ENCODE results near the gene GALNT10.

DNA sequence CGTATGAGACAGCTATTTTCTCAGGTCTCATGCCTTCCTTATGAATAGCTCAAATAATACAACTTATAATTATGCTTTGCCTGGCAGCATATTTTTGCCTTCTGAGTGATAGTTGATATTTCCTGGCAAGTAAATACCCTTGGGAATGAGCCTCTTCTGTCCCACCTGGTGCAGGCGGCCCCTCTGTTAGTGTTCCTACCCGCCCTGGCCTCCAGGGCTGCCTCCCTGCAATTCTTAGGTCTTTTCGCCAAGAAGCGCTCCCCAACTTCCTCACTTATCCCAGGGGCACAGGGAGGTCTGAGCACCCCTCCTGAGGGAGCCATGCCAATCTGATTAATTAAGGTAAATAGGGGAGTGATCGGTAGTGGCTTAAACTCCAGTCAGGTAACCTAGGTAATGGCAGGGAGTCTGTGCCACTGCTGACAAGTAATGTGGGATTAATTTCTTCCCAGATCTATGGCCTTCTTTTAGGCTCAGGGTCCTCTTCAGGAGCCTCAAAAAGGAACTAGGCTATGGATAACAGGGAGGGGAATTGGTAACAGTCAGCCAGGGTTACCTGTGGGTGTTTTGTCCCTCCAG lies 81.5 kb downstream of the GALNT10 start:
- TF ChIP-seq, protein P1, sequence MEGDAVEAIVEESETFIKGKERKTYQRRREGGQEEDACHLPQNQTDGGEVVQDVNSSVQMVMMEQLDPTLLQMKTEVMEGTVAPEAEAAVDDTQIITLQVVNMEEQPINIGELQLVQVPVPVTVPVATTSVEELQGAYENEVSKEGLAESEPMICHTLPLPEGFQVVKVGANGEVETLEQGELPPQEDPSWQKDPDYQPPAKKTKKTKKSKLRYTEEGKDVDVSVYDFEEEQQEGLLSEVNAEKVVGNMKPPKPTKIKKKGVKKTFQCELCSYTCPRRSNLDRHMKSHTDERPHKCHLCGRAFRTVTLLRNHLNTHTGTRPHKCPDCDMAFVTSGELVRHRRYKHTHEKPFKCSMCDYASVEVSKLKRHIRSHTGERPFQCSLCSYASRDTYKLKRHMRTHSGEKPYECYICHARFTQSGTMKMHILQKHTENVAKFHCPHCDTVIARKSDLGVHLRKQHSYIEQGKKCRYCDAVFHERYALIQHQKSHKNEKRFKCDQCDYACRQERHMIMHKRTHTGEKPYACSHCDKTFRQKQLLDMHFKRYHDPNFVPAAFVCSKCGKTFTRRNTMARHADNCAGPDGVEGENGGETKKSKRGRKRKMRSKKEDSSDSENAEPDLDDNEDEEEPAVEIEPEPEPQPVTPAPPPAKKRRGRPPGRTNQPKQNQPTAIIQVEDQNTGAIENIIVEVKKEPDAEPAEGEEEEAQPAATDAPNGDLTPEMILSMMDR (IDR thresholded peaks at IDR 0.05): no peak
- no peak for TF ChIP-seq POLR2A (IDR thresholded peaks at IDR 0.05)

Measured in body of pancreas (tissue), 4 donors.